SJCRH30 (cell line): Measurements from ENCODE around the gene CD164L2. TPM values are rescaled to one million over a fixed set of nuclear protein-coding genes. Genes with fewer than 3 reads are reported as not detected.

ENCODE experiments used
- DNase-seq, 2 experiments: peaks; one replicate each; pipeline ENCODE4 v3.0.0-alpha.2; 2015 to 2020
- H3K27ac ChIP-seq: fragments of 250-450 bp; sonication (Bioruptor Pico); 2 replicates; pipeline ENCODE4 v1.5.1; 2020; ENCODE audit warnings: mild to moderate bottlenecking, moderate library complexity
- H3K27me3 ChIP-seq: fragments of 250-450 bp; sonication (Bioruptor Pico); 2 replicates; pipeline ENCODE4 v1.5.1; 2020; ENCODE audit warnings: mild to moderate bottlenecking, moderate library complexity
- H3K36me3 ChIP-seq: fragments of 250-450 bp; sonication (Bioruptor Pico); 2 replicates; pipeline ENCODE4 v1.5.1; 2020; ENCODE audit warnings: mild to moderate bottlenecking, moderate library complexity
- H3K4me1 ChIP-seq: fragments of 250-450 bp; sonication (Bioruptor Pico); 2 replicates; pipeline ENCODE4 v1.5.1; 2020; ENCODE audit warnings: mild to moderate bottlenecking, moderate library complexity
- H3K4me3 ChIP-seq: fragments of 250-450 bp; sonication (Bioruptor Pico); 2 replicates; pipeline ENCODE4 v1.5.1; 2020; ENCODE audit warnings: mild to moderate bottlenecking, moderate library complexity
- H3K9me3 ChIP-seq: fragments of 250-450 bp; sonication (Bioruptor Pico); replicated peaks from 2 replicates; pipeline ENCODE4 v1.5.1; 2020; ENCODE audit warnings: mild to moderate bottlenecking, moderate library complexity
- total RNA-seq: library from RNA; depleted of rRNA; stranded (reverse); fragments of >200 nt; shearing (Covaris generic); gene quantifications from 2 replicates; pipeline ENCODE4 v1.2.3, GENCODE V29; 2014

Gene CD164L2
- total RNA-seq, 1 experiment from 2014 or later, result not detected

- no peaks in the 10 kb centered on the region for H3K9me3 ChIP-seq
- no peak overlapping the region for H3K4me3 ChIP-seq
- H3K27ac ChIP-seq, result no peak overlapping the region
- no peak for DNase-seq
- H3K36me3 ChIP-seq, result no peaks in the 10 kb centered on the region
- H3K27me3 ChIP-seq, result no peaks in the 10 kb centered on the region
- peaks cover 28% of the 10 kb centered on the region for H3K4me1 ChIP-seq
Observed at GRCh38 chr1:27342391-27342777, 40.7 kb downstream of the CD164L2 start.

GRCh38 chr1:27341525-27342252 is 41.4 kb downstream of the CD164L2 start, which contains the start of gene SYTL1:
SYTL1 (plus strand) TSS chr1:27342022; CDS start chr1:27345335, 3,313 bp downstream.
- Histone ChIP-seq H3K36me3 (no peaks in the 10 kb centered on the region), H3K4me1 (peaks cover 28% of the 10 kb centered on the region), H3K27ac (no peak within 1 kb of the TSS), H3K27me3 (no peaks in the 10 kb centered on the region), H3K4me3 (0 out of 2 replicates have a peak within 1 kb of the TSS, but pooled peaks have one; percentile 5), H3K9me3 (no peaks in the 10 kb centered on the region)
- peak; percentile 81 to 84 for DNase-seq

- peaks cover 28% of the 10 kb centered on the region for H3K4me1 ChIP-seq
- H3K27me3 ChIP-seq, result no peaks in the 10 kb centered on the region
- no peaks in the 10 kb centered on the region for H3K9me3 ChIP-seq
- no peak overlapping the region for H3K27ac ChIP-seq
- no peak overlapping the region for H3K4me3 ChIP-seq
- H3K36me3 ChIP-seq, result peaks cover 1% of the 10 kb centered on the region
- DNase-seq, result no peak
Observed at GRCh38 chr1:27339213-27339612, 43.9 kb downstream of the CD164L2 start.

- no peaks in the 10 kb centered on the region for H3K9me3 ChIP-seq
- H3K4me3 ChIP-seq, result no peak overlapping the region
- H3K27me3 ChIP-seq, result no peaks in the 10 kb centered on the region
- H3K27ac ChIP-seq, result no peak overlapping the region
- no peak for DNase-seq
- H3K36me3 ChIP-seq, result peaks cover 5% of the 10 kb centered on the region
- peaks cover 28% of the 10 kb centered on the region for H3K4me1 ChIP-seq
Observed at GRCh38 chr1:27338751-27339150, 44.4 kb downstream of the CD164L2 start.

GRCh38 chr1:27336756-27337155 is 46.4 kb downstream of the CD164L2 start:
- no peak for DNase-seq

GRCh38 chr1:27335506-27336422 is 47.4 kb downstream of the CD164L2 start:
- no peaks in the 10 kb centered on the region for H3K27me3 ChIP-seq
- peaks cover 3% of the 10 kb centered on the region for H3K4me1 ChIP-seq
- H3K36me3 ChIP-seq, result peaks cover 17% of the 10 kb centered on the region
- H3K9me3 ChIP-seq, result no peaks in the 10 kb centered on the region
- no peak overlapping the region for H3K27ac ChIP-seq
- no peak for DNase-seq
- H3K4me3 ChIP-seq, result no peak overlapping the region

More at GRCh38 chr1:27336756-27337155, 46.4 kb downstream of the CD164L2 start:
- H3K27me3 ChIP-seq, result no peaks in the 10 kb centered on the region
- H3K27ac ChIP-seq, result no peak overlapping the region
- H3K36me3 ChIP-seq, result peaks cover 17% of the 10 kb centered on the region
- H3K9me3 ChIP-seq, result no peaks in the 10 kb centered on the region
- H3K4me3 ChIP-seq, result no peak overlapping the region
- peaks cover 12% of the 10 kb centered on the region for H3K4me1 ChIP-seq

- no peak for DNase-seq
- Histone ChIP-seq H3K36me3 (peaks cover 22% of the 10 kb centered on the region), H3K4me1 (no peaks in the 10 kb centered on the region), H3K27me3 (no peaks in the 10 kb centered on the region), H3K9me3 (no peaks in the 10 kb centered on the region), H3K27ac (no peak overlapping the region), H3K4me3 (no peak overlapping the region)
Observed at GRCh38 chr1:27333717-27334279, 49.3 kb downstream of the CD164L2 start.

- peak; percentile 55 to 77 for DNase-seq
- no peaks in the 10 kb centered on the region for H3K9me3 ChIP-seq
- no peaks in the 10 kb centered on the region for H3K4me1 ChIP-seq
- peaks cover 26% of the 10 kb centered on the region for H3K36me3 ChIP-seq
- H3K4me3 ChIP-seq, result no peak overlapping the region
- H3K27me3 ChIP-seq, result no peaks in the 10 kb centered on the region
- H3K27ac ChIP-seq, result no peak overlapping the region
Observed at GRCh38 chr1:27332536-27333281, 50.4 kb downstream of the CD164L2 start.

- no peak for DNase-seq
- peaks cover 28% of the 10 kb centered on the region for H3K36me3 ChIP-seq
- H3K9me3 ChIP-seq, result no peaks in the 10 kb centered on the region
- peaks cover 2% of the 10 kb centered on the region; the same call in 1 of the 2 replicates for H3K4me1 ChIP-seq
- H3K27me3 ChIP-seq, result no peaks in the 10 kb centered on the region
- H3K27ac ChIP-seq, result no peak overlapping the region
- H3K4me3 ChIP-seq, result no peak overlapping the region
Observed at GRCh38 chr1:27331922-27332321, 51.2 kb downstream of the CD164L2 start.

GRCh38 chr1:27331426-27331825 is 51.7 kb downstream of the CD164L2 start:
- DNase-seq, result no peak
- peaks cover 29% of the 10 kb centered on the region for H3K36me3 ChIP-seq

GRCh38 chr1:27330786-27331185 is 52.3 kb downstream of the CD164L2 start:
- Histone ChIP-seq H3K36me3 (peaks cover 31% of the 10 kb centered on the region), H3K27me3 (no peaks in the 10 kb centered on the region), H3K4me3 (no peak overlapping the region), H3K4me1 (peaks cover 3% of the 10 kb centered on the region; the same call in 1 of the 2 replicates), H3K9me3 (no peaks in the 10 kb centered on the region), H3K27ac (no peak overlapping the region)
- DNase-seq, result no peak

More at GRCh38 chr1:27331426-27331825, 51.7 kb downstream of the CD164L2 start:
- Histone ChIP-seq H3K4me3 (no peak overlapping the region), H3K4me1 (peaks cover 3% of the 10 kb centered on the region; the same call in 1 of the 2 replicates), H3K27me3 (no peaks in the 10 kb centered on the region), H3K9me3 (no peaks in the 10 kb centered on the region), H3K27ac (no peak overlapping the region)
